ENCODE data around the gene HYCC1.
"Not testable (repeated sequence)": the region's sequence is repeated elsewhere in the genome, so short reads cannot be mapped to it uniquely, and the experiment has no call there.

Gene HYCC1

DNA sequence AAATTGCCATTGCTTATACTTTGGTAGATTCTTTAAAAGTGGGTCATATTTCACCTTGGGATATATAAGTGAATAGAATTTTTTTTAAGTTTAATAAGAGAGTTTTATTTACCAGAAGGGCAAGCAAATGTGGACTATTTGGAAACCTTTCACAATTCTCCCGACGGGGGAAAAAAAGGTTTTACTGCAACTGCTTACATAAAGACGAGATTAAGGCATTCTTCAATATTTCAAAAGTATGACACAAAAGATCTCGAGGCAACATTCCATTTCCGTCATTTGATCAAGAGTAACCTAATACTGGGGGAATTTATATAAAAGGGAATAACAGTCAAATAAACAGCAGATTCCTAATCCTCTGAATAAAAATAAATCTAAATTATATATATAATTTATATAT is 28.5 kb downstream of the HYCC1 start:
- no peak for DNase-seq (ENCODE audit: low spot score)

DNA sequence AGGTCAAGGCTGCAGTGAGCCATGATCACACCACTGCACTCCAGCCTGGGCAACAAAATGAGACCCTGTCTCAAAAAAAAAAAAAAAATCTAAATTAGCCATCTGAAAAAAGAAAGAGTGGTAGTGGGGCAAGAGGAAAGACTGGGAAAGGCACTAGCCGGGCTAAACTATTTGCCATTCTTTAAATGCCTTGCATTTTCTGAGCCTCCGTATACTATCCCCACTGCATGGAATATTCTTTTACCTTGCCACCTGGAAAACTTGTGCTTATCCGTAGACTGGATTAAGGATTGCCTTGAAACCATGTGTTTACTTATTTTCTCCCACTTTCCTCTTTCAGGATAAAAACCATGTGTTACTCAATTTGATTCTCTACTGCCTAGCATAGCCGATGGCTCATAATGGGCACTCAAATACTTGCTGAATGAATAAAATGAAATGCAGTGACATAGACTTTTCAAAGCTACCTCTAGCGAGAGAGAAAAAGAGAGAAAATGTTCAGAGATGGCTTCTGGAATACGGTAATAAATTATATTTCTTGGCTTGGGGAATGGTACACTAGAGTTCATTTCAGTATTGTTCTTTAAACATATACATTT is 30.6 kb downstream of the HYCC1 start:
- DNase-seq (ENCODE audit: low spot score), result no peak

DNA sequence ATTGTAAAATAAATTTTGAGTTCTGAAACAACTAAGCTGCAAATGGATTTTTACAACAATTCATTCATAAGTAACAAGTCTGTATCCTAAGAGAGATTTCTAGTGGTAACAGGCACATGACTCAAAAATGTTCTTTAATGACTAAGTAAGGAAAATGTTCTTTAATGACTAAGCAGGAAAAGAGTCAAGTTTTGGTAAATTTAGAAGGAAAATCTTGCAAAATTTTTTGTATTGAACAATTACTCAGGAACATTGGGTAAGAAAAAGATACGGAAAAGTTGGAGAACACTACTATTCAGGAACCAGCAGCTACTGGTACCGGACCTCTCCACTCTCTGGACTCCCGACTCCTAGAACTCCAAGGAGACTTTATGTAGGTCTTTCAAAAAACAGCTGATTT is 33.5 kb downstream of the HYCC1 start:
- DNase-seq (ENCODE audit: low spot score), result no peak

DNA sequence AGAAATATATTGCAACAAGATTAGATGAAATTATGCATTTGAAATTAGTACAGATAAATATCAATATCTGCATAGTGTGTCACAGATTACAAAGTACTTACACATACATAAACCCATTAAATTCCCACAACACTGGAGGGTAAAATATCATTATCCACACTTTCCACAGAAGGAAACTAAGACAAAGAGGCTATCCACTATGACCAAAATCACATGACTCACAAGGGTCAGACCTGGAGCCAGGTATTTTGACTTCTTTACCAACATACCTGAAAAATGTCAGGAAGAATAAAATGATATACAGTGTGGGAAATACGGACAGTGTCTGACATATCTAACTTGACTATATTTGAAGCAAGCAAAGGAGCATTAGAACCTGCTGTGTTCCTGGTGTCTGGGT is 34.1 kb downstream of the HYCC1 start:
- no peak for DNase-seq (ENCODE audit: low spot score)

DNA sequence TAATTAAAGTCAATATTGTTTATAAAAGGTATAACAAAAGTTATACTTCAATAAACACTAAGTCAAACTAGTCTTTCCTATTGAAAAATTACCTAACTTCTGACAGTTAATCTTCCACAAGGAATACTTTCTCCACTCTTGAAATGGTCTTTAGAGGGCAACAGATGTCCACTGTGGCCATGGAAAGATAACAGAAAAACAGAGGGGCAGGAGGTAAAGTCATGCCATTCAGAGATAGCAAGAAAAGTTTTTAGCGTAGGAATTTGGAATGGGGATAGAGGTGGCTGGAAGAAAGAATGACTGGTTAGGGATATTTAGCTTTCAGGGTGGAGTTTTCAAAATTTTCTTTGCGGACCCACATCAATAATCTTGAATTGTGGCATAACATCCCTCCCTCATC is 34.7 kb downstream of the HYCC1 start:
- no peak for DNase-seq (ENCODE audit: low spot score)

DNA sequence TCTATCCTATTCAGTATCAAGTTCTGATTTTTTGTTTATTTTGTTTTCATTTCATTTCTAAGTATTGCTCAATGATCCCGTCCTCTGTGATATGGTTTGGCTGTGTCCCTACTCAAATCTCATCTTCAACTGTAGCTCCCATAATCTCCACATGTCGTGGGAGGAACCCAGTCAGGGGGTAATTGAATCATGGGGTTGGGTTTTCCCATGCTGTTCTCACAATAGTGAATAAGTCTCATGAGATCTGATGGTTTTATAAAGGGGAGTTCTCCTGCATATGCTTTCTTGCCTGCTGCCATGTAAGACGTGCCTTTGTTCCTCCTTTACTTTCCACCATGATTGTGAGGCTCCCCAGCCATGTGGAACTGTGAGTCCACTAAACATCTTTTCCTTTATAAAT is 39.3 kb downstream of the HYCC1 start:
- not testable (repeated sequence) for DNase-seq (ENCODE audit: low spot score)

DNA sequence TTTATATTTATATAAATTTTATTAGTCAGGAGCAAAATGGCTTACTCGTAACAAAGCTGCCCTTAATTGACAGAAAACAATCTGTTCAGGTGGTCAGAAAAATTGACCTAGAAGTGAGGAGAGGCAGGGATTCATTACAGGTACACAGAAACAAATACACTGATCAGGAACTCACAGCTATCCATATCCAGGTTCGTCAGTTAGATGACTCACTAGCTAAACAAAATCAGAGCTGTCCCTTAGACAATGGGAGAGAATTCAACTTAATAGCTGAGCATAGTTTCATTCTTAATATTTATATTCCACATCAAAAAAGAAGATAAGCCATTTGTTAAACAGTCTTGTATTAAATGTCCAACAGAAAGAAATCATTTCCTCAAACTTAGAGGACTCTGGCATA is 41.7 kb downstream of the HYCC1 start:
- DNase-seq (ENCODE audit: low spot score), result no peak

DNA sequence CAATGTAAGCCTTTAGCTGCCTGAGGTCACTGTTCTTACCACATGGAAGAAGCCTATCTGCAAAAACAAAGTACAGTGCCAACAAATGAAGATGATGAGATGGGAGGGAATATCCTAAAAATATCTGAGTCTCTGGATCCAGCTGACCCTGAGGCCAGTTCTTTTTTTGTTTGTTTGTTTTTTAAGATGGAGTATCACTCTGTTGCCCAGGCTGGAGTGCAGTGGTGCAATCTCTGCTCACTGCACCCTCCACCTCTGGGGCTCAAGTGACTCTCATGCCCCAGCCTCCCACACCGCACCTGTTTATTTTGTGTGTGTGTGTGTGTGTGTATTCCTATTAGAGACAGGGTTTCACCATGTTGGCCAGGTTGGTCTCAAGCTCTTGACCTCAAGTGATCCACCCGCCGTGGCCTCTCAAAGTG is 44.9 kb downstream of the HYCC1 start:
- no peak for DNase-seq (ENCODE audit: low spot score)

Data from D341Med (cell line).